Measurements from ENCODE around the gene TBC1D21.

DNA sequence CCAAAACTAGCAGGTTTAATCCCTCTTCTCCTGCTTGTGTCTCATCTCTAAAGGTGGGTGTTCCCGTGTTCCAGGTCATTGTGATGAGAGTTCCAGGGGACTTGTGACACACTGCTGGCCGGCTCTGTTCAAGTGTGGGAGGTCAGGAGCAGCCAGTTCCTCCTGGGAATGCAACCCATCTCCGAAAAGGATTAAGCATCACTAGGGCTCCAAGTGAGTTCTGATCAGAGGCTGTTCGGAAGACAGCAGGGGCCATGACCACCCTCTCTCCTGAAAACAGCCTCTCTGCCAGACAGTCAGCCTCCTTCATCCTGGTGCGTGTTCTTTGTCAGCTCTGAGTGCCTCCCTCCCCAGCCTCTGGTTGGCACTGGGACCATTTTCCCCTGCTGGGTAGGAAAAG is at the start of gene TBC1D21:
- TF ChIP-seq, protein P1, sequence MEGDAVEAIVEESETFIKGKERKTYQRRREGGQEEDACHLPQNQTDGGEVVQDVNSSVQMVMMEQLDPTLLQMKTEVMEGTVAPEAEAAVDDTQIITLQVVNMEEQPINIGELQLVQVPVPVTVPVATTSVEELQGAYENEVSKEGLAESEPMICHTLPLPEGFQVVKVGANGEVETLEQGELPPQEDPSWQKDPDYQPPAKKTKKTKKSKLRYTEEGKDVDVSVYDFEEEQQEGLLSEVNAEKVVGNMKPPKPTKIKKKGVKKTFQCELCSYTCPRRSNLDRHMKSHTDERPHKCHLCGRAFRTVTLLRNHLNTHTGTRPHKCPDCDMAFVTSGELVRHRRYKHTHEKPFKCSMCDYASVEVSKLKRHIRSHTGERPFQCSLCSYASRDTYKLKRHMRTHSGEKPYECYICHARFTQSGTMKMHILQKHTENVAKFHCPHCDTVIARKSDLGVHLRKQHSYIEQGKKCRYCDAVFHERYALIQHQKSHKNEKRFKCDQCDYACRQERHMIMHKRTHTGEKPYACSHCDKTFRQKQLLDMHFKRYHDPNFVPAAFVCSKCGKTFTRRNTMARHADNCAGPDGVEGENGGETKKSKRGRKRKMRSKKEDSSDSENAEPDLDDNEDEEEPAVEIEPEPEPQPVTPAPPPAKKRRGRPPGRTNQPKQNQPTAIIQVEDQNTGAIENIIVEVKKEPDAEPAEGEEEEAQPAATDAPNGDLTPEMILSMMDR (IDR thresholded peaks at IDR 0.05; ENCODE audit: poor library complexity, severe bottlenecking), result no peak
- no peak for TF ChIP-seq POLR2AphosphoS5 (IDR thresholded peaks at IDR 0.05)

Measured in neural cell (in vitro differentiated cells).